GM12878 (cell line): ENCODE data around the gene CHCT1. TPM values are rescaled to one million over a fixed set of nuclear protein-coding genes. Genes with fewer than 3 reads are reported as not detected.

ENCODE experiments used
- ATAC-seq: fragments of 200-7000 bp; cut with Tn5 transposase; 3 replicates; pipeline ENCODE4 v1.9.1; 2020; ENCODE audit warnings: mild to moderate bottlenecking, moderate library complexity
- BruUV-seq: library from RNA; stranded (reverse); fragments of 400-500 nt; replicated peaks from 2 replicates; lab custom pipeline; 2021; lab: Mats Ljungman, UMichigan
- CTCF ChIA-PET: fragments of 300-600 bp; sonication (Branson Sonifier 250); formaldehyde crosslinking; extraction: SDS; loops from one replicate; lab custom pipeline; 2021; ENCODE audit warnings: inconsistent platforms; lab: Yijun Ruan, JAX
- POLR2A ChIA-PET: fragments of 350-600 bp; formaldehyde crosslinking; extraction: SDS; loops from one replicate; lab custom pipeline; 2021; ENCODE audit warnings: inconsistent platforms; lab: Charles Lee
- RAD21 ChIA-PET: fragments of 300-600 bp; sonication (Branson Sonifier 250); formaldehyde crosslinking; loops from one replicate; lab custom pipeline; 2023; ENCODE audit warnings: antibody characterized with exemption; ENCODE audit not compliant: unreplicated experiment; lab: Charles Lee
- SMC1A ChIA-PET: fragments of 300-600 bp; sonication (Branson Sonifier 250); formaldehyde crosslinking; loops from one replicate; lab custom pipeline; 2023; ENCODE audit not compliant: unreplicated experiment, uncharacterized antibody; lab: Charles Lee
- DNase-seq: peaks from one replicate; pipeline ENCODE4 v3.0.0-alpha.2; 2011; ENCODE audit warnings: low read depth, low spot score
- FAIRE-seq: peaks from 3 replicates; lab custom pipeline; 2011; peaks lifted over from hg19 to GRCh38; lab: Jason Lieb, UNC
- H2AFZ ChIP-seq: 2 replicates; pipeline ENCODE4 v1.6.0; 2011; ENCODE audit warnings: low read depth, low read length, control low read depth; ENCODE audit not compliant: control insufficient read depth
- H3K27ac ChIP-seq: 2 replicates; pipeline ENCODE4 v1.5.1; 2011; ENCODE audit warnings: control low read depth; ENCODE audit not compliant: control insufficient read depth, insufficient read depth
- H3K27me3 ChIP-seq, 2 experiments: replicated peaks in 1 of 2; 2 replicates each; pipeline versions ENCODE4 v1.6.0 to v1.6.1; 2011; ENCODE audit warnings: low read length in 1 of 2; ENCODE audit not compliant: control insufficient read depth in 2 of 2, insufficient read depth in 2 of 2
- H3K36me3 ChIP-seq, 2 experiments: 2 replicates each; pipeline ENCODE4 v1.5.1; 2011; ENCODE audit warnings: low read length in 1 of 2; ENCODE audit not compliant: control insufficient read depth in 2 of 2, insufficient read depth in 2 of 2
- H3K4me1 ChIP-seq: 2 replicates; pipeline ENCODE4 v1.6.1; 2011; ENCODE audit warnings: mild to moderate bottlenecking, low read length, moderate library complexity, mixed read lengths; ENCODE audit not compliant: control insufficient read depth, insufficient read depth
- H3K4me2 ChIP-seq: 2 replicates; pipeline ENCODE4 v1.6.0; 2011; ENCODE audit warnings: control low read depth; ENCODE audit not compliant: control insufficient read depth, insufficient read depth
- H3K4me3 ChIP-seq: fragments of 200-600 bp; sonication (generic); 2 replicates; pipeline ENCODE4 v1.5.1; 2016
- H3K79me2 ChIP-seq: 2 replicates; pipeline ENCODE4 v1.6.0; 2011; ENCODE audit warnings: low read length; ENCODE audit not compliant: control insufficient read depth, insufficient read depth
- H3K9ac ChIP-seq: 2 replicates; pipeline ENCODE4 v1.8.0; 2011; ENCODE audit warnings: low read length, control low read depth, mixed read lengths; ENCODE audit not compliant: control insufficient read depth, insufficient read depth
- H3K9me3 ChIP-seq: replicated peaks from 3 replicates; pipeline ENCODE4 v1.5.1; 2011; ENCODE audit warnings: mild to moderate bottlenecking, low read length; ENCODE audit not compliant: control insufficient read depth, insufficient read depth
- H4K20me1 ChIP-seq: 2 replicates; pipeline ENCODE4 v1.6.0; 2011; ENCODE audit not compliant: control insufficient read depth, insufficient read depth
- ETV6 ChIP-seq, 2 experiments: fragments of 450-650 bp in 1 of 2; IDR thresholded peaks in 1 of 2; conservative IDR thresholded peaks in 1 of 2; 2 replicates each; pipeline ENCODE4 v1.6.1; 2014; ENCODE audit warnings: antibody characterized with exemption in 1 of 2, borderline replicate concordance in 1 of 2, low read depth in 1 of 2, mild to moderate bottlenecking in 1 of 2, moderate library complexity in 1 of 2
- MEF2A ChIP-seq: IDR thresholded peaks from 2 replicates; pipeline ENCODE4 v1.6.1; 2011; ENCODE audit warnings: low read depth, mild to moderate bottlenecking, low read length, moderate library complexity; ENCODE audit not compliant: insufficient read depth
- NFXL1 ChIP-seq: fragments of 450-650 bp; IDR thresholded peaks from 2 replicates; pipeline ENCODE4 v1.6.1; 2017; ENCODE audit warnings: antibody characterized with exemption, mild to moderate bottlenecking, borderline replicate concordance
- SMC3 ChIP-seq: IDR thresholded peaks from 2 replicates; pipeline ENCODE4 v1.6.1; 2011; ENCODE audit warnings: low read length, improper control_type of control experiment, borderline replicate concordance
- USF2 ChIP-seq: IDR thresholded peaks from 2 replicates; pipeline ENCODE4 v1.6.1; 2011; ENCODE audit warnings: low read depth, low read length, improper control_type of control experiment, borderline replicate concordance
- WGBS: methylation state at CpG from one replicate; pipeline ENCODE4 v1.1.6; 2016; ENCODE audit warnings: low lambda C conversion rate; ENCODE audit not compliant: insufficient replicate concordance, insufficient coverage; ENCODE audit errors: missing lambda C conversion rate; 5-methylcytosine and 5-hydroxymethylcytosine counted together
- in situ Hi-C: fragments of 300-500 bp; cut with MboI; formaldehyde crosslinking; loops from 9 replicates; pipeline ENCODE4 v1.14.3; 2018; ENCODE audit warnings: mixed read lengths
- intact Hi-C: fragments of 100-400 bp; cut with micrococcal nuclease; formaldehyde crosslinking; loops from one replicate; pipeline ENCODE4 v1.14.2; 2022; ENCODE audit not compliant: unreplicated experiment
- polyA plus RNA-seq, 11 experiments: library from polyadenylated mRNA; depleted of rRNA in 4 of 11; unstranded in 6 of 11; stranded (reverse) in 5 of 11; fragments of >200 nt; fragmentation: Nextera tagmentation in 4 of 11; fragmentation: Illumina TruSeq in 1 of 11; extraction: Ambion mirVana in 4 of 11; extraction: Trizol in 1 of 11; gene quantifications; 1 replicate in 1 of 11; 2 replicates in 10 of 11; pipeline versions ENCODE4 v1.2.1 to v1.2.3, GENCODE V29; 2011 to 2016; ENCODE audit warnings: inconsistent platforms in 2 of 11, missing spikeins in 2 of 11, low read depth in 1 of 11
- total RNA-seq, 4 experiments: library from RNA; depleted of rRNA in 3 of 4; stranded (reverse); fragments of >200 nt in 3 of 4; fragmentation: Illumina TruSeq in 1 of 4; extraction: Trizol in 1 of 4; gene quantifications; 2 replicates each; pipeline versions ENCODE4 v1.2.1 to v1.2.3, GENCODE V29; 2013 to 2021

The CHCT1 gene
- total and polyA plus RNA-seq, 10 of the 15 experiments (the other 5 are each of a cell fraction or from before 2014, with no cell fraction given) = 0.23 to 0.35 TPM; not detected in 8

DNA sequence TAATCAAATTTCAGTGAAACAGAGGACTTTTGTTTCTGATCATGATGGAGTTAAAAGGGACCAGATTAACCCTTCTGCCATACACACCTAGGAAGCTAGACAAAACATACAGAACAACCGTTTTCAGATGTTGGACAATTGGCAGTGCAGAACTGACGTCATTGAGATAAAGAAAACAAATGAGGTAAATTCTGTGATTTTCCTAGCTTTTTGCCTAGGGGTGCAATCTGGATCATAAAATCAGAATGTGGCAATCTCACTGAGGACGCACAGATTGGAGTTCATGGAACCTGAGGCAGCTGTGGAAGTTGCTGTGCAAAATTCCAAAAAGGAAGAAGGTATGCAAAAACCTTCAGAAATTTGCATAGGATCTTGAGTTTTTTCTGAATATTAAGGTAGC, 15.4 kb upstream of the CHCT1 start:
- ChIA-PET CTCF (no interaction called here), RAD21 (interaction anchor here (1.0 to 1.8 kb wide), 2 partner anchors 8 to 18 kb away, joined by 3 to 4 read pairs; no protein-coding TSS in a partner anchor), POLR2A (interaction anchor here (0.6 kb wide), 2 partner anchors 81 to 1488 kb away, joined by 3 to 6 read pairs; no protein-coding TSS in a partner anchor), SMC1A (interaction anchor here (0.6 to 1.7 kb wide), 4 partner anchors 8 to 175 kb away, joined by 3 to 6 read pairs (median 4); no protein-coding TSS in a partner anchor)
- H3K36me3 ChIP-seq = no peaks in the 10 kb centered on the region
- BruUV-seq = no TSS peak
- no peak overlapping the region for H3K9ac ChIP-seq
- TF ChIP-seq SMC3 (no peak), NFXL1 (0 out of 2 replicates have a peak, but pooled peaks have one; percentile 35), MEF2A (no peak), ETV6 (conservative IDR thresholded peaks at IDR 0.05 in 1 of 2, IDR thresholded peaks at IDR 0.05 in 1 of 2; ENCODE audit: borderline replicate concordance in 1 of 2, low read depth in 1 of 2) (peak in 1 of 2 experiments; percentile 21; a peak in 1 of 4 replicates), USF2 (no peak)
- H3K9me3 ChIP-seq = no peaks in the 10 kb centered on the region; the same call in 2 of the 3 replicates
- H3K4me2 ChIP-seq = no peak overlapping the region
- no peaks in the 10 kb centered on the region for H3K4me1 ChIP-seq
- H3K27me3 ChIP-seq = no peaks in the 10 kb centered on the region
- intact Hi-C loops = no loop called here
- H3K4me3 ChIP-seq = no peak overlapping the region
- H4K20me1 ChIP-seq = no peaks in the 10 kb centered on the region
- H2AFZ ChIP-seq = no peak overlapping the region
- no peaks in the 10 kb centered on the region for H3K79me2 ChIP-seq
- no peak for FAIRE-seq
- DNase-seq = no peak
- no peak for ATAC-seq
- no peak overlapping the region for H3K27ac ChIP-seq
- in situ Hi-C loops = no loop called here
- WGBS = 79% methylated on average over 3 of the region's 3 CpGs
